GM12872 (cell line): ENCODE measurements around the gene PRPF38A.

Source experiments
- CTCF ChIP-seq: IDR thresholded peaks from 3 replicates; pipeline ENCODE4 v1.5.1; 2011; ENCODE audit warnings: low read depth, mild to moderate bottlenecking, low read length, moderate library complexity; ENCODE audit not compliant: insufficient read depth

The PRPF38A gene

GRCh38 chr1:52359676-52360594 is 44.5 kb upstream of the PRPF38A start:
- TF ChIP-seq CTCF, result no peak

GRCh38 chr1:52360595-52360968 is 43.8 kb upstream of the PRPF38A start:
- no peak for TF ChIP-seq CTCF

DNA sequence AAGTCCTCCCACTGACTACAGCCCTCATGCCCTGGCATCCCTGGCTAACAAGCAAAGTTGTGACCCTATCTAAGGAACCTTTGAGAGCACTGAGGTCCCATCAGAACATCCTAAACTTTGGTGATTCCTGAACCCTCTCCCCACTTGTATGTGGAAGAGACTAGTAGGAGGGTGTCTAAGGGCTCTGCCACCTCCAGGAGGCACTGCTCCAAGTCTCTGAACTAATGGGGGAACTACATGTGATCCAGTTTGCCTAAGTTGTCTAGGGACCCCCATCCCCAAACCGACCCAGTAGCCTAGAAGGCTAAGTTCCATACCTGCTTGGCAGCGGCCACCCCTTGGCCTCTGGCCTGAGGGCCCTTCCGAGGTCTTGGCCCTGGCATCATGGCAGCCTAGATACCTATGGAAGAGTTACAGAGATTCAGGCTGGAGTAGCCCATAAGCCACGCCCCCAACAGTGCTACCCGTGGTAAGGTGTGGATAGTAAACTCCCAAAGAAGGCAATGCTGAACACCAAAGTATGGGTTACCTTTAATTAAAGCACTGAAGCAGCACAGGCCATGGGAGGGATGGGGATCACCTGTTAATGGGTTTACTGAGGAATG is 40.1 kb upstream of the PRPF38A start:
- no peak; the same call in 2 of the 3 replicates for TF ChIP-seq CTCF

- no peak for TF ChIP-seq CTCF
Observed at GRCh38 chr1:52365071-52365745, 39.2 kb upstream of the PRPF38A start.

GRCh38 chr1:52365746-52366516 is 38.5 kb upstream of the PRPF38A start, which contains the start of gene CC2D1B:
Gene CC2D1B (minus strand): TSS chr1:52366205. CDS start chr1:52364620, 1,585 bp downstream.
- peak; percentile 21; the same call in 1 of the 3 replicates for TF ChIP-seq CTCF

DNA sequence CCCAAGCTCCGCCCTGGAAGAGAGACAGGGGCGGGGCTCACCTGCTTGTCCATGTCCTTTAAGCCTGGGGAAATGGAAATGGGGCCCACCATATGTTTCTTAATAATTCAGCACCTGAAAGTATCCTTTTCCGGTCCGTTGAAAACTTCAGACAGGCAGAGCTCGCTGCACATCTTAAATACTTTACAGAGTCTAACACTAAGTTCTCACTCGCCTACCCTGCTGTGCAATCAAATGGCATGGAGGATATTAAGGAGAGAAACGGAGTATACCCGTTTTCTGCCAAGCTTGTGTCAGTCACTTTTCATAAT is 37.9 kb upstream of the PRPF38A start:
- TF ChIP-seq CTCF, result no peak

GRCh38 chr1:52367272-52367671 is 37.1 kb upstream of the PRPF38A start:
- no peak for TF ChIP-seq CTCF
